SK-N-MC (cell line): ENCODE measurements around the gene HSD3B7.
A peak's percentile ranks its signal among the peaks of the same experiment; 100 is the strongest.

Source experiments
- DNase-seq: peaks from one replicate; pipeline ENCODE4 v3.0.0-alpha.2; 2011; ENCODE audit warnings: low read depth, low spot score
- H3K27ac ChIP-seq: fragments of 200-600 bp; sonication (generic); 2 replicates; pipeline ENCODE4 v1.5.1; 2016; ENCODE audit warnings: mixed run types
- H3K36me3 ChIP-seq: fragments of 200-600 bp; sonication (generic); 2 replicates; pipeline ENCODE4 v1.6.1; 2017; ENCODE audit warnings: antibody characterized with exemption, low read length, mixed read lengths; ENCODE audit not compliant: insufficient read depth
- H3K4me3 ChIP-seq: fragments of 200-600 bp; sonication (generic); 2 replicates; pipeline ENCODE4 v1.5.1; 2016
- H3K9ac ChIP-seq: fragments of 200-600 bp; sonication (generic); 2 replicates; pipeline ENCODE4 v1.8.0; 2017; ENCODE audit warnings: mixed run types, mixed read lengths; ENCODE audit not compliant: insufficient read length
- H3K9me3 ChIP-seq: fragments of 200-600 bp; sonication (generic); 2 replicates; pipeline ENCODE4 v1.6.1; 2017; ENCODE audit warnings: low read depth, mild to moderate bottlenecking, antibody characterized with exemption, low read length, moderate library complexity, mixed read lengths
- EZH2 ChIP-seq: fragments of 200-600 bp; sonication (generic); IDR thresholded peaks from one replicate; pipeline ENCODE4 v1.6.1; 2017; ENCODE audit warnings: antibody characterized with exemption
- FOXP2 ChIP-seq: optimal IDR thresholded peaks from 2 replicates; pipeline ENCODE3; 2011; ENCODE audit warnings: mild to moderate bottlenecking, moderate library complexity; ENCODE audit not compliant: insufficient read depth; ENCODE audit errors: extremely low read length, control extremely low read depth
- POLR2AphosphoS5 ChIP-seq: IDR thresholded peaks from 2 replicates; pipeline ENCODE4 v1.6.1; 2012; ENCODE audit warnings: mild to moderate bottlenecking, low read depth, low read length, borderline replicate concordance

HSD3B7 gene

GRCh38 chr16:31032736-31033708, 48.0 kb downstream of the HSD3B7 start, which contains the start of gene STX4:
Gene STX4 (plus strand): TSS chr16:31033558. CDS start chr16:31033806, 248 bp downstream.
- Histone ChIP-seq H3K27ac (peak within 1 kb of the TSS; percentile 67; the same call in 1 of the 2 replicates), H3K4me3 (peak within 1 kb of the TSS; percentile 88), H3K9me3 (no peaks in the 10 kb centered on the region), H3K36me3 (no peaks in the 10 kb centered on the region), H3K9ac (peak within 1 kb of the TSS; percentile 81)
- peak; percentile 72 for DNase-seq
- TF ChIP-seq EZH2 (no peak), FOXP2 (no peak), POLR2AphosphoS5 (peak; percentile 44; the same call in 1 of the 2 replicates)

GRCh38 chr16:31033709-31034492, 48.9 kb downstream of the HSD3B7 start:
- peak overlapping the region; percentile 76 for H3K9ac ChIP-seq
- DNase-seq, result peak; percentile 16
- peak overlapping the region; percentile 88 for H3K4me3 ChIP-seq
- no peaks in the 10 kb centered on the region for H3K9me3 ChIP-seq
- TF ChIP-seq EZH2 (no peak), FOXP2 (no peak), POLR2AphosphoS5 (no peak)
- no peak overlapping the region for H3K27ac ChIP-seq
- no peaks in the 10 kb centered on the region for H3K36me3 ChIP-seq

- TF ChIP-seq EZH2 (no peak), FOXP2 (no peak), POLR2AphosphoS5 (no peak)
- H3K27ac ChIP-seq, result no peak overlapping the region
- DNase-seq, result no peak
Observed at GRCh38 chr16:31036691-31037090, 51.7 kb downstream of the HSD3B7 start.

More at GRCh38 chr16:31036691-31037090, 51.7 kb downstream of the HSD3B7 start:
- Histone ChIP-seq H3K9me3 (no peaks in the 10 kb centered on the region), H3K36me3 (no peaks in the 10 kb centered on the region), H3K9ac (no peak overlapping the region), H3K4me3 (no peak overlapping the region)
